Stimulated activated CD4-positive, alpha-beta T cell treated with anti-CD3 and anti-CD28 coated beads, Interleukin-2, amount 100 ng/mL, for 48 hours (primary cell): ENCODE results near the gene IMPACT.

Experiments
- DNase-seq, 2 donors: peaks; one replicate each; pipeline ENCODE4 v3.0.0-alpha.2; 2020

The IMPACT gene

GRCh38 chr18:24426073-24426397 is 435 bp upstream of the IMPACT start:
- DNase-seq = no peak

GRCh38 chr18:24427484-24427883 is 1.0 kb downstream of the IMPACT start:
- DNase-seq = no peak

- no peak for DNase-seq
These were observed 2.2 kb downstream of the IMPACT start for GRCh38 chr18:24428709-24429108.

GRCh38 chr18:24429188-24429587 is 2.7 kb downstream of the IMPACT start:
- no peak for DNase-seq

GRCh38 chr18:24432618-24433017 is 6.1 kb downstream of the IMPACT start:
- no peak for DNase-seq

- DNase-seq = no peak
These were observed 10.5 kb downstream of the IMPACT start for GRCh38 chr18:24436939-24437338.

GRCh38 chr18:24443870-24444269 is 17.4 kb downstream of the IMPACT start:
- DNase-seq = no peak

GRCh38 chr18:24446453-24446852 is 20.0 kb downstream of the IMPACT start:
- DNase-seq = no peak

- no peak for DNase-seq
These were observed 20.6 kb downstream of the IMPACT start for GRCh38 chr18:24446953-24447538.

- DNase-seq = no peak
These were observed 21.5 kb downstream of the IMPACT start for GRCh38 chr18:24447961-24448360.

- DNase-seq = no peak
These were observed 30.1 kb downstream of the IMPACT start for GRCh38 chr18:24456549-24456948.

GRCh38 chr18:24459772-24460171 is 33.3 kb downstream of the IMPACT start:
- DNase-seq = no peak

- DNase-seq = no peak
These were observed 33.9 kb downstream of the IMPACT start, which contains the start of gene HRH4 for GRCh38 chr18:24460388-24460787. Gene HRH4 (plus strand): TSS chr18:24460637. CDS start chr18:24460729, 92 bp downstream.

GRCh38 chr18:24461996-24462395 is 35.5 kb downstream of the IMPACT start:
- DNase-seq = no peak

- no peak for DNase-seq
These were observed 36.6 kb downstream of the IMPACT start for GRCh38 chr18:24462838-24463775.

GRCh38 chr18:24465486-24465885 is 39.0 kb downstream of the IMPACT start:
- DNase-seq = no peak

- no peak for DNase-seq
These were observed 40.3 kb downstream of the IMPACT start for GRCh38 chr18:24466771-24467170.

- DNase-seq = no peak
These were observed 43.6 kb downstream of the IMPACT start for GRCh38 chr18:24470022-24470618.

- no peak for DNase-seq
These were observed 44.3 kb downstream of the IMPACT start for GRCh38 chr18:24470805-24471204.

GRCh38 chr18:24472591-24472990 is 46.1 kb downstream of the IMPACT start:
- no peak for DNase-seq

GRCh38 chr18:24474406-24474805 is 47.9 kb downstream of the IMPACT start:
- DNase-seq = no peak

- no peak for DNase-seq
These were observed 49.6 kb downstream of the IMPACT start for GRCh38 chr18:24475926-24476589.

- no peak for DNase-seq
These were observed 52.9 kb downstream of the IMPACT start for GRCh38 chr18:24479371-24479770.
